Hepatocyte (in vitro differentiated cells): Measurements from ENCODE around the gene BSDC1.

Source experiments
- EZH2 ChIP-seq: fragments of 200-600 bp; sonication (generic); IDR thresholded peaks from 2 replicates; pipeline ENCODE4 v1.6.1; 2016; ENCODE audit warnings: antibody characterized with exemption, mild to moderate bottlenecking, borderline replicate concordance
- TF ChIP-seq, protein P1 (sequence below): fragments of 200-600 bp; sonication (generic); IDR thresholded peaks from 2 replicates; pipeline ENCODE4 v1.5.1; 2016; ENCODE audit warnings: antibody characterized with exemption, mild to moderate bottlenecking; ENCODE audit not compliant: poor library complexity

DNA sequence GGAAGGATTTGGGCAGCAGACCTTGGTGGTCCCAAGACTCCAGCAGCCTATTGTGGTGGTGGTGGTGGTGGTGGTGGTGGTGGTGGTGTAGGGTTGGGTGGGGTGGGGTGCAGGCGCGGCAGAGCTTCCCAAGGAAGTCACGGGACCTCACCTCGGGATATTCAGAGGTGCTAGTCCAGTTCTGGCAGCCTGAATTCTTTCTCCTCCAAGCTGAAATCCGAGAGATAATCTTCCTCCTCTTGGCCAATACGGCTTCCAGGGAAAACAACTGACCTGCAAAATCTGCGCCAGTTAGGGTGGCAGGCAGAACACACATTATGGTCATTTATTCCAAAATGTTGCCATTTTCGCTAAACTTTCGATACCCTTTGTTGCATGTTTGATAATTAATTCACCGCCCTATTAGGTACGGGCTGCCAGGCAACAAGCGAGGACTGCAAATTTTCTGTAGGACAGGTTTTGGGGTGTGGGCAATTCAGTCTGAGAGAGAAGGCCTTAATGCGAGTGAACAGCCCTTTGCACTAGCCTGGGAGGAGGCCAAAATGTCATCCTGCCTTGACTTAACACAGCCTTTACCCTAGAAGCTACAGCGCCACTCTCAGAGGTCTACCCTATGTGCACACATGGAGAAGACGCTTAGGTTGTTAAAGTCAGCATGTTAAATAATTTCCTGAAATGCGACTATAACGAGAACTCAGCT, 33.2 kb upstream of the BSDC1 start:
- TF ChIP-seq, protein P1, sequence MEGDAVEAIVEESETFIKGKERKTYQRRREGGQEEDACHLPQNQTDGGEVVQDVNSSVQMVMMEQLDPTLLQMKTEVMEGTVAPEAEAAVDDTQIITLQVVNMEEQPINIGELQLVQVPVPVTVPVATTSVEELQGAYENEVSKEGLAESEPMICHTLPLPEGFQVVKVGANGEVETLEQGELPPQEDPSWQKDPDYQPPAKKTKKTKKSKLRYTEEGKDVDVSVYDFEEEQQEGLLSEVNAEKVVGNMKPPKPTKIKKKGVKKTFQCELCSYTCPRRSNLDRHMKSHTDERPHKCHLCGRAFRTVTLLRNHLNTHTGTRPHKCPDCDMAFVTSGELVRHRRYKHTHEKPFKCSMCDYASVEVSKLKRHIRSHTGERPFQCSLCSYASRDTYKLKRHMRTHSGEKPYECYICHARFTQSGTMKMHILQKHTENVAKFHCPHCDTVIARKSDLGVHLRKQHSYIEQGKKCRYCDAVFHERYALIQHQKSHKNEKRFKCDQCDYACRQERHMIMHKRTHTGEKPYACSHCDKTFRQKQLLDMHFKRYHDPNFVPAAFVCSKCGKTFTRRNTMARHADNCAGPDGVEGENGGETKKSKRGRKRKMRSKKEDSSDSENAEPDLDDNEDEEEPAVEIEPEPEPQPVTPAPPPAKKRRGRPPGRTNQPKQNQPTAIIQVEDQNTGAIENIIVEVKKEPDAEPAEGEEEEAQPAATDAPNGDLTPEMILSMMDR: no peak
- no peak for TF ChIP-seq EZH2
